ENCODE results near the gene ZNF514.
"Not testable (repeated sequence)": the region's sequence is repeated elsewhere in the genome, so short reads cannot be mapped to it uniquely, and the experiment has no call there.

Gene ZNF514

DNA sequence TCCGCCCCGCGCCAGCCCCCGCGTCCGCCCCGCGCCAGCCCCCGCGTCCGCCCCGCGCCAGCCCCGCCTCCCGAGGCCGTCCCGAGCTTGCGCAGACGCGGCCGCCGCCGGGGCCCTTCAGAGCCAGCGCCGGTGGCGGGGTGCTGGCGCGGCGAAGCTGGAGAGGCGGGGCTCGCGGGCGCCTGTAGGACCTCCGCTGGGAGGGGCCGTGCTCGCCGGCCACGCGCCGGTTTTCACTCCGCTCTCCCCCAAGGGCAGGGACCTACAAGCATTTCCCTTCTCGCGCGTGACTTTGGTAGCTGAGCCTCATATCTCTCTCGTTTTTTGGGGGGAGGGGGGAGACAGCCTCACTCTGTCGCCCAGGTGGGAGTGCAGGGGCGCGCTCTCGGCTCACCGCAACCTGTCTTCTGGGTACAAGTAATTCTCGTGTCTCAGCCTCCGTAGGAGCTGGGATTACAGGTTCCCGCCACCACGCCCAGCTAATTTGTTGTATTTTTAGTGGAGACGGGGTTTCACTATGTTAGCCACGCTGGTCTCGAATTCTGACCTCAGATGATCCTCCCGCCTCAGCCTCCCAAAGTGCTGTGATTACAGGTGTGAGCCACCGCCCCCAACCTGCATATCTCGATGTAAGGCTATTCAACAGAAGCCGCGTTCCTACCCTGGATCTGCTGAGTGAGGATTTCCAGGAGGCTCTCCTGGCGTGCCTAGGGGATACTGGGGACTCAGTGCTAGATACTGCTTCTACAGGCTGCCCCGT lies at the start of gene ZNF514:
Gene ZNF514 (minus strand): TSS at position 159 of the 760 bp plus-strand sequence. CDS start 6,595 bp downstream, outside the sequence.
- peak within 1 kb of the TSS; percentile 44 for H3K27ac ChIP-seq
- no peak for TF ChIP-seq ZFX (IDR thresholded peaks at IDR 0.05)
- TF ChIP-seq, protein P1, sequence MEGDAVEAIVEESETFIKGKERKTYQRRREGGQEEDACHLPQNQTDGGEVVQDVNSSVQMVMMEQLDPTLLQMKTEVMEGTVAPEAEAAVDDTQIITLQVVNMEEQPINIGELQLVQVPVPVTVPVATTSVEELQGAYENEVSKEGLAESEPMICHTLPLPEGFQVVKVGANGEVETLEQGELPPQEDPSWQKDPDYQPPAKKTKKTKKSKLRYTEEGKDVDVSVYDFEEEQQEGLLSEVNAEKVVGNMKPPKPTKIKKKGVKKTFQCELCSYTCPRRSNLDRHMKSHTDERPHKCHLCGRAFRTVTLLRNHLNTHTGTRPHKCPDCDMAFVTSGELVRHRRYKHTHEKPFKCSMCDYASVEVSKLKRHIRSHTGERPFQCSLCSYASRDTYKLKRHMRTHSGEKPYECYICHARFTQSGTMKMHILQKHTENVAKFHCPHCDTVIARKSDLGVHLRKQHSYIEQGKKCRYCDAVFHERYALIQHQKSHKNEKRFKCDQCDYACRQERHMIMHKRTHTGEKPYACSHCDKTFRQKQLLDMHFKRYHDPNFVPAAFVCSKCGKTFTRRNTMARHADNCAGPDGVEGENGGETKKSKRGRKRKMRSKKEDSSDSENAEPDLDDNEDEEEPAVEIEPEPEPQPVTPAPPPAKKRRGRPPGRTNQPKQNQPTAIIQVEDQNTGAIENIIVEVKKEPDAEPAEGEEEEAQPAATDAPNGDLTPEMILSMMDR (conservative IDR thresholded peaks at IDR 0.05), result no peak

DNA sequence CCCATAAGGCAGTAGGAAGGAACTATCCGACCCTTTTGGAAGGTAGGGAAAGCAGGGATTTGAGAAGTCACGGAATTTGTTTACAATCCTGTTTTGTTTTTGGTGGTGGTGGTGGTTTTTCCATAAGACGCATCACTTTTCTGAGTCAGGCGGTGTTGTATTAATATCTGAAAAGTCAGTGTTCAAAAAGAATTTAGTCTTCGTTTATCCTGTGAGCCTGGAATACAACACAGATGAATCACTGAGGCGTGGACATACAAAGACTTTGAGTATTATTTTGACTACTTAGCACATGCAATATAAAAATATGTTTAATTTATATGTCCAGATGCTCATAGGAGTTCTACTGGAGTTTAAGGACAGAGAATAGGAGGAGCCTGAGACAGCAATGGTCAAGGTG lies 48.5 kb upstream of the ZNF514 start:
- peak overlapping the region; percentile 64 for H3K27ac ChIP-seq
- TF ChIP-seq, protein P1 (conservative IDR thresholded peaks at IDR 0.05), result no peak
- no peak for TF ChIP-seq ZFX (IDR thresholded peaks at IDR 0.05)

DNA sequence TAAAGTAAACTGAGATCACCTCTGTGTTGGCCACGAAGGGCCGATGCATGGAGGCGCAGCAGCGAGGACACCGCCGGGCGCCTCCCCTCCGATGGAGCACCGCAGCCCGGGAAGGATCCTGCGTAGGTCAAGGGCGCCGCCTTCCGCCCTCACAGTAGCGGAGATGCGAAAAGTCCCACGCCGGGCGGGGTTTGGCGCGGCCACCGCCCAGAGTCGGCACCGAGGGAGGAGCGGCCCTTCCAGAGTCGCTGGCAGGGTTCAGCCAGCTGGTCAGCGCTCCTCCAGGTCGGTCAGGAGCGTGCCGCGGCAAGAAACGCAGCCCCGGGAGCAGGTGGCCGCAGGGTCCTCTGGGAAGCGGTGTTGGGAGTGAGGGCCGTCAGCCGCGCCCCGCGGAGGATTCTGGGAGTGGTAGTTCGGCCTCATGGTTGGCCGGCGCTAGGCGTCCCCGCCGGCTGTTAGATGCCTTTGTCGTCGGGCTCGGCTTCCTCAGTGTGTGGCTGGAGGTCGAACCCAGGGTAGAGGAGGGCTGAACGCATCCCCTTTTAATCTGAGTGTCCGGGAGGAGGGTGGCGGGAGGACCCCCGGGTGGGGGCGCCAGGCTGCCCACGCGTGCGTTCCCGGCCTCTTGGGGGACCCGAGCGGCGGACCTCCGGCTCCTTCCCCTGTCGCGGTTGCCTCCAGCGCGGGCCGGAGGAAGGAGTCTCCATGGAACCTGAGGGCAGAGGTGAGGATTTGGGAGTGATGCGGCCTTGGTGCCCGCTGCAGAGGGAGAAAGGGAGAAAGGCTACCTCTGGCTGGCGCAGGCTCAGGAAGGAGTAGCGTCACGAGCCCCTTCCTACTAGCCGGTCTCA lies 47.7 kb upstream of the ZNF514 start, which contains the start of gene ZNF892:
Gene ZNF892 (plus strand): TSS at position 411 of the 851 bp plus-strand sequence. CDS start 295 bp downstream, at position 706.
- H3K27ac ChIP-seq, result peak within 1 kb of the TSS; percentile 64
- TF ChIP-seq, protein P1 (conservative IDR thresholded peaks at IDR 0.05), result peak; percentile 74
- peak; percentile 59 for TF ChIP-seq ZFX (IDR thresholded peaks at IDR 0.05)

DNA sequence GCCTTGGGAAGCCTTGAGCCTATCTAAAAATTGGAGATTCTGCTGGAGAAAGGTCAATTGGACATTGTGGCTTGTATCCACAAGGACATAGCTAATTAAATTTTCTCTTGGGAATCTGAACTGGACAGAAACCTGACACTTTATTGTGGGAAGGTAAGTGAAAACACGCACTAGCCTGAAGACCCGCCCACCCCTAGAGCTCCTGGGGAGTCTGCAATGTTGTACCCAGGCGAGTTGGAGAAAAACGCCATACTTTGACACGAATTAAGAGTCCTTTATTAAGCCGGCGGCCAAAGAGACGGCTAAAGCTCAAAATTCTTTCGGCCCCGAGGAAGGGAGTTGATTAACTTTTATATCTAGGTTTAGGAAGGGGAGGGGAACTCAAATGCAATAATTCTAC lies 46.4 kb upstream of the ZNF514 start:
- TF ChIP-seq ZFX (IDR thresholded peaks at IDR 0.05), result no peak
- TF ChIP-seq, protein P1 (conservative IDR thresholded peaks at IDR 0.05), result no peak
- H3K27ac ChIP-seq, result no peak overlapping the region

DNA sequence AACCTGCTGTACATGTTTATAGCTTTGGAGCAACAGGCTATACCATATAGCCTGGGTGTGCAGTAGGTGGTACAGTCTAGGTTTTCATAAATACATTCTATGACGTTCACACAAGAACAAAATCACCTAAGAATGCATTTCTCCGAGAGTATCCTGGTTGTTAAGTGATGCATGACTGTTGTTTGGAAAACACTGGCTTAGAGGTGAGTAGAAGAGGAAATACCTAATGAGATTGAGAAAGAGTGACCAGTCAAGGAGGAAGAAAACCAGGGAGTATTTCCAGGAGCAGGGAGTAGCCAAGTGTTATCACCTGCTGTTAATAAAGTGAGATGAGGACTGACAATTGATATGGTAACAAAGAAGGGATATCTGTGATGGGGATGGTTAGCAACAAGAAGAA lies 44.7 kb upstream of the ZNF514 start:
- no peak overlapping the region for H3K27ac ChIP-seq
- TF ChIP-seq ZFX (IDR thresholded peaks at IDR 0.05), result no peak
- TF ChIP-seq, protein P1 (conservative IDR thresholded peaks at IDR 0.05), result no peak

DNA sequence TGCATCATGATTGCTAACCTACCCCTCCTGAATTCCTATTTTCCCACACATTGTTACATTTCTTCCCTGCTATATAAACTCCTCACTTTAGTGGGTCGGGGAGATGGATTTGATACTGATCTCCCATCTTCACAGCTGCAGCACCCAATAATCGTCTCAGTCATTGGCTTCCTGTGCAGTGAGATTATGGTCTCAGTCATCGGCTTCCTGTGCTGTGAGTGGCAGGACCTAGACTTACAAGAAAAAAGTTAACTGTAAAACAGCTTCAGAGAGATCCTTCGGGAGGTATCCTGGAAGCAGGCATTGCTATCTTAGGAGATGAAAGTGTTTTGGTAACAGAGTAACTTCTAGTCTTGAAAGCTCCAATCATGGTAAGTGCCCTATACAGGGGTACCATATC lies 44.3 kb upstream of the ZNF514 start:
- TF ChIP-seq, protein P1 (conservative IDR thresholded peaks at IDR 0.05), result no peak
- TF ChIP-seq ZFX (IDR thresholded peaks at IDR 0.05), result no peak
- H3K27ac ChIP-seq, result no peak overlapping the region

DNA sequence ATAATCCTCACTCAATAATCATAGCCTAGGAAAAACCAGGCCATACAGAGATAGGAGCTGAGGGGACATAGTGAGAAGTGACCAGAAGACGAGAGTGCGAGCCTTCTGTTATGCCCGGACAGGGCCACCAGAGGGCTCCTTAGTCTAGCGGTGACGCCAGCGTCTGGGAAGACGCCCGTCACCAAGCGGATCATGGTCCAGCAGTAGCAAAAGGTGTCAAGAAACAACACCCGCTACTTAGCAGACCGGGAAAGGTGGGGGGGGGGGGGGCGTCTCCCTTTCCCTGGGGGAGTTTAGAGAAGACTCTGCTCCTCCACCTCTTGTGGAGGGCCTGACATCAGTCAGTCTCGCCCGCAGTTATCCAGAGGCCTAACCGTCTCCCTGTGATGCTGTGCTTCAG lies 33.3 kb upstream of the ZNF514 start:
- TF ChIP-seq, protein P1 (conservative IDR thresholded peaks at IDR 0.05), result peak; percentile 78
- H3K27ac ChIP-seq, result not testable (repeated sequence)
